Measurements from ENCODE around the gene BORCS8. TPM values are rescaled to one million over a fixed set of nuclear protein-coding genes. Genes with fewer than 3 reads are reported as not detected.
A peak's percentile ranks its signal among the peaks of the same experiment; 100 is the strongest.
"Not testable (repeated sequence)": the region's sequence is repeated elsewhere in the genome, so short reads cannot be mapped to it uniquely, and the experiment has no call there.

Gene BORCS8
- total RNA-seq, 6 experiments from 2014 or later, result 33.9 to 43.2 (median 38.6) TPM

GRCh38 chr19:19223060-19223459 is 31.1 kb upstream of the BORCS8 start:
- Mint-ChIP-seq H3K4me3 (no peak overlapping the region), H3K27ac (no peak overlapping the region), H3K36me3 (ENCODE audit: low read depth) (no peaks in the 10 kb centered on the region), H3K27me3 (ENCODE audit: insufficient read depth) (peaks cover 19% of the 10 kb centered on the region), H3K9me3 (no peaks in the 10 kb centered on the region), H3K4me1 (ENCODE audit: low read depth) (no peaks in the 10 kb centered on the region)
- no peak for DNase-seq
- TF ChIP-seq CTCF (IDR thresholded peaks at IDR 0.05), result no peak

GRCh38 chr19:19221000-19221399 is 29.0 kb upstream of the BORCS8 start:
- H3K27me3 Mint-ChIP-seq (ENCODE audit: insufficient read depth), result peaks cover 17% of the 10 kb centered on the region
- H3K9me3 Mint-ChIP-seq; H3K4me3 Mint-ChIP-seq; DNase-seq; H3K4me1 Mint-ChIP-seq (ENCODE audit: low read depth); H3K27ac Mint-ChIP-seq; H3K36me3 Mint-ChIP-seq (ENCODE audit: low read depth): not testable (repeated sequence)

- no peaks in the 10 kb centered on the region for H3K36me3 Mint-ChIP-seq (ENCODE audit: low read depth)
- TF ChIP-seq CTCF (IDR thresholded peaks at IDR 0.05), result no peak
- DNase-seq, result no peak
- H3K4me1 Mint-ChIP-seq (ENCODE audit: low read depth), result no peaks in the 10 kb centered on the region
- no peak overlapping the region for H3K27ac Mint-ChIP-seq
- peaks cover 10% of the 10 kb centered on the region for H3K27me3 Mint-ChIP-seq (ENCODE audit: insufficient read depth)
- peaks cover 10% of the 10 kb centered on the region; the same call in 1 of the 2 replicates for H3K9me3 Mint-ChIP-seq
- H3K4me3 Mint-ChIP-seq, result no peak overlapping the region
These were observed 27.0 kb upstream of the BORCS8 start for GRCh38 chr19:19218911-19219310.

GRCh38 chr19:19217099-19217498 is 25.1 kb upstream of the BORCS8 start:
- peak; percentile 44 for DNase-seq
- H3K4me1 Mint-ChIP-seq (ENCODE audit: low read depth), result no peaks in the 10 kb centered on the region
- H3K36me3 Mint-ChIP-seq (ENCODE audit: low read depth), result no peaks in the 10 kb centered on the region
- H3K9me3 Mint-ChIP-seq, result peaks cover 10% of the 10 kb centered on the region; the same call in 1 of the 2 replicates
- H3K4me3 Mint-ChIP-seq, result no peak overlapping the region
- no peak overlapping the region for H3K27ac Mint-ChIP-seq
- peak; percentile 20; the same call in 1 of the 2 replicates for TF ChIP-seq CTCF (IDR thresholded peaks at IDR 0.05)
- peaks cover 15% of the 10 kb centered on the region; the same call in 1 of the 2 replicates for H3K27me3 Mint-ChIP-seq (ENCODE audit: insufficient read depth)

GRCh38 chr19:19215792-19216191 is 23.8 kb upstream of the BORCS8 start:
- Mint-ChIP-seq H3K27me3 (ENCODE audit: insufficient read depth) (peaks cover 20% of the 10 kb centered on the region; the same call in 1 of the 2 replicates), H3K4me1 (ENCODE audit: low read depth) (no peaks in the 10 kb centered on the region), H3K9me3 (peaks cover 10% of the 10 kb centered on the region; the same call in 1 of the 2 replicates), H3K36me3 (ENCODE audit: low read depth) (no peaks in the 10 kb centered on the region), H3K27ac (no peak overlapping the region), H3K4me3 (no peak overlapping the region)
- DNase-seq, result no peak
- TF ChIP-seq CTCF (IDR thresholded peaks at IDR 0.05), result no peak

GRCh38 chr19:19214892-19215291 is 22.9 kb upstream of the BORCS8 start:
- Mint-ChIP-seq H3K9me3 (peaks cover 10% of the 10 kb centered on the region; the same call in 1 of the 2 replicates), H3K4me1 (ENCODE audit: low read depth) (no peaks in the 10 kb centered on the region), H3K27me3 (ENCODE audit: insufficient read depth) (peaks cover 17% of the 10 kb centered on the region; the same call in 1 of the 2 replicates), H3K4me3 (no peak overlapping the region), H3K36me3 (ENCODE audit: low read depth) (no peaks in the 10 kb centered on the region), H3K27ac (no peak overlapping the region)
- peak; percentile 25 for DNase-seq
- no peak for TF ChIP-seq CTCF (IDR thresholded peaks at IDR 0.05)

Measured in HFFc6 (cell line).